Measurements from ENCODE around the gene ERBB2. TPM values are rescaled to one million over a fixed set of nuclear protein-coding genes. Genes with fewer than 3 reads are reported as not detected.

ERBB2 gene
- total and polyA plus RNA-seq, 2 of the 13 experiments (the other 11 are each of a cell fraction or from before 2014, with no cell fraction given): 57.7 to 64.1 TPM

DNA sequence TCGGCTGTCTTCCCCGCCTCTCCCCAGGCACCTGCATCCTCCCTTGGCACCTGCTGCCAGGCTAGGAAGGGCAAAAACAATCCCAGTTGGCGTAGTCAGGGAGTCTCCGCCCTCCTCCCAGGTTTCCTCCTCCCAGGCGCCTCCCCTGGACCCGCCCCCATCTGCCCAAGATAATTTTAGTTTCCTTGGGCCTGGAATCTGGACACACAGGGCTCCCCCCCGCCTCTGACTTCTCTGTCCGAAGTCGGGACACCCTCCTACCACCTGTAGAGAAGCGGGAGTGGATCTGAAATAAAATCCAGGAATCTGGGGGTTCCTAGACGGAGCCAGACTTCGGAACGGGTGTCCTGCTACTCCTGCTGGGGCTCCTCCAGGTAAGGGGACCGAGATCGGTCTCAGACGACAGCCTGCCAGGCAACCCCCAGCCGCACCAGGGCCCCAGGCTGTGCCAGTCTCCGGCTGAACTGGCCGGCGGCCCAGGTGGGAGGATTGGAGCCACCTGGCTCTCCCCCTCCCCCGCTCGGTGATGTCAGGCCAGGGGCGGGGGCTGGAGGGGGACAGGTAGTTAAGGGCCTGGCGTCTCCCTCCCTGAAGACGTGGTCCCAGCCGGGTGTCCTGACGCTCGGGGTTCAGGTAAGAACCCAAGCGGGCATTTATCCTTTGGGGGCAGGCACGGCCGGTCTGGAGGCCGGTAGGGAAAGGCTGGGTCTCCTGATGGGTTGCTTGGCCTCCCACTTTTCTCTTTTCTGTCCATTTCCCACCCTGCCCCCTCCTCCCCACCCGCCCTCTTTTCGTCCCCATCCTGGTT, 38.1 kb downstream of the ERBB2 start, which contains the start of gene GRB7 (continued):
- TF ChIP-seq YEATS4 (CRISPR knock-in tag; IDR thresholded peaks at IDR 0.05; ENCODE audit: borderline replicate concordance) (0 out of 2 replicates have a peak, but pooled peaks have one; percentile 28), KLF16 (CRISPR knock-in tag; IDR thresholded peaks at IDR 0.05) (no peak), ATRX (CRISPR knock-in tag; IDR thresholded peaks at IDR 0.05; ENCODE audit: borderline replicate concordance) (no peak), SPEN (CRISPR knock-in tag; IDR thresholded peaks at IDR 0.05; ENCODE audit: low read depth) (peak; percentile 18; the same call in 1 of the 2 replicates), ZNF782 (CRISPR knock-in tag; IDR thresholded peaks at IDR 0.05; ENCODE audit: borderline replicate concordance) (peak; percentile 75; the same call in 1 of the 2 replicates), TBL1XR1 (IDR thresholded peaks at IDR 0.05; ENCODE audit: borderline replicate concordance, low read length, partially characterized antibody) (peak; percentile 28), ZNF20 (CRISPR knock-in tag; IDR thresholded peaks at IDR 0.05) (no peak), ELF1 (CRISPR knock-in tag; IDR thresholded peaks at IDR 0.05) (0 out of 2 replicates have a peak, but pooled peaks have one; percentile 33), ZNF883 (CRISPR knock-in tag; IDR thresholded peaks at IDR 0.05; ENCODE audit: not compliant biosample characterization) (peak; percentile 81), SSRP1 (CRISPR knock-in tag; IDR thresholded peaks at IDR 0.05) (no peak), ZFP90 (CRISPR knock-in tag; IDR thresholded peaks at IDR 0.05; ENCODE audit: borderline replicate concordance) (peak; percentile 96), ELF4 (CRISPR knock-in tag; IDR thresholded peaks at IDR 0.05; ENCODE audit: borderline replicate concordance) (no peak), RORA (CRISPR knock-in tag; IDR thresholded peaks at IDR 0.05) (no peak), ZNF543 (CRISPR knock-in tag; IDR thresholded peaks at IDR 0.05) (peak; percentile 62; the same call in 1 of the 2 replicates), ZFP37 (CRISPR knock-in tag; IDR thresholded peaks at IDR 0.05; ENCODE audit: borderline replicate concordance) (peak; percentile 84), PHF8 (CRISPR knock-in tag; IDR thresholded peaks at IDR 0.05) (peak; percentile 55; the same call in 1 of the 2 replicates), ZNF737 (CRISPR knock-in tag; IDR thresholded peaks at IDR 0.05; ENCODE audit: borderline replicate concordance) (peak; percentile 87; the same call in 1 of the 2 replicates), SMAD3 (CRISPR knock-in tag; IDR thresholded peaks at IDR 0.05) (0 out of 2 replicates have a peak, but pooled peaks have one; percentile 45), ZNF746 (CRISPR knock-in tag; IDR thresholded peaks at IDR 0.05) (peak; percentile 63), POLR2A (IDR thresholded peaks at IDR 0.05; ENCODE audit: insufficient read depth in 1 of 2, low read depth in 2 of 2, low read length in 2 of 2) (peak; percentile 51 to 78), GLI4 (CRISPR knock-in tag; IDR thresholded peaks at IDR 0.05; ENCODE audit: borderline replicate concordance) (peak; percentile 86; the same call in 1 of the 2 replicates), ZNF7 (CRISPR knock-in tag; IDR thresholded peaks at IDR 0.05) (no peak)
- TF ChIP-seq, protein P1, sequence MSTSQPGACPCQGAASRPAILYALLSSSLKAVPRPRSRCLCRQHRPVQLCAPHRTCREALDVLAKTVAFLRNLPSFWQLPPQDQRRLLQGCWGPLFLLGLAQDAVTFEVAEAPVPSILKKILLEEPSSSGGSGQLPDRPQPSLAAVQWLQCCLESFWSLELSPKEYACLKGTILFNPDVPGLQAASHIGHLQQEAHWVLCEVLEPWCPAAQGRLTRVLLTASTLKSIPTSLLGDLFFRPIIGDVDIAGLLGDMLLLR (CRISPR knock-in tag; IDR thresholded peaks at IDR 0.05): no peak
- TF ChIP-seq, protein P2, sequence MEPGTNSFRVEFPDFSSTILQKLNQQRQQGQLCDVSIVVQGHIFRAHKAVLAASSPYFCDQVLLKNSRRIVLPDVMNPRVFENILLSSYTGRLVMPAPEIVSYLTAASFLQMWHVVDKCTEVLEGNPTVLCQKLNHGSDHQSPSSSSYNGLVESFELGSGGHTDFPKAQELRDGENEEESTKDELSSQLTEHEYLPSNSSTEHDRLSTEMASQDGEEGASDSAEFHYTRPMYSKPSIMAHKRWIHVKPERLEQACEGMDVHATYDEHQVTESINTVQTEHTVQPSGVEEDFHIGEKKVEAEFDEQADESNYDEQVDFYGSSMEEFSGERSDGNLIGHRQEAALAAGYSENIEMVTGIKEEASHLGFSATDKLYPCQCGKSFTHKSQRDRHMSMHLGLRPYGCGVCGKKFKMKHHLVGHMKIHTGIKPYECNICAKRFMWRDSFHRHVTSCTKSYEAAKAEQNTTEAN (CRISPR knock-in tag; conservative IDR thresholded peaks at IDR 0.05): peak; percentile 57; the same call in 1 of the 2 replicates
- TF ChIP-seq, protein P3, sequence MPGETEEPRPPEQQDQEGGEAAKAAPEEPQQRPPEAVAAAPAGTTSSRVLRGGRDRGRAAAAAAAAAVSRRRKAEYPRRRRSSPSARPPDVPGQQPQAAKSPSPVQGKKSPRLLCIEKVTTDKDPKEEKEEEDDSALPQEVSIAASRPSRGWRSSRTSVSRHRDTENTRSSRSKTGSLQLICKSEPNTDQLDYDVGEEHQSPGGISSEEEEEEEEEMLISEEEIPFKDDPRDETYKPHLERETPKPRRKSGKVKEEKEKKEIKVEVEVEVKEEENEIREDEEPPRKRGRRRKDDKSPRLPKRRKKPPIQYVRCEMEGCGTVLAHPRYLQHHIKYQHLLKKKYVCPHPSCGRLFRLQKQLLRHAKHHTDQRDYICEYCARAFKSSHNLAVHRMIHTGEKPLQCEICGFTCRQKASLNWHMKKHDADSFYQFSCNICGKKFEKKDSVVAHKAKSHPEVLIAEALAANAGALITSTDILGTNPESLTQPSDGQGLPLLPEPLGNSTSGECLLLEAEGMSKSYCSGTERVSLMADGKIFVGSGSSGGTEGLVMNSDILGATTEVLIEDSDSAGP (CRISPR knock-in tag; IDR thresholded peaks at IDR 0.05; ENCODE audit: borderline replicate concordance): peak; percentile 86
